ENCODE results near the gene RLBP1.

DNA sequence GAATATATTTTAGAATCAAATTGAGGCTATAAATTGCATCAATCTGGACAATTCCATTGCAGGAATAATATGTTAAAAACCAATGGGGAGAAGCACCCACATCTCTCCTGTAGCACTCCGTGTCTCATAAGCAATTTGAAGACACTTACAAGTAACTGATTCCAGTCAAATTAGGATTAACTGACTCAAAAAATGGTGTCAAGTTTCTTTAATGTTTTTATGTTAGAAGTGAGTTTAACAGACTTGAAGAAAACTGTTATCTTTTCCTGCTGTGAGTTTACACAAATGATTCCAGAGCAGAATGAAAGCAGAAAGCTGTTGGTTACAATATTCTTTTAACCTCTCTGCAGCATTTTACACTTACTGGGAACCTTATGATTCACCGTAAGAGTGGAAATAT is 23.2 kb downstream of the RLBP1 start:
- TF ChIP-seq, protein P1, sequence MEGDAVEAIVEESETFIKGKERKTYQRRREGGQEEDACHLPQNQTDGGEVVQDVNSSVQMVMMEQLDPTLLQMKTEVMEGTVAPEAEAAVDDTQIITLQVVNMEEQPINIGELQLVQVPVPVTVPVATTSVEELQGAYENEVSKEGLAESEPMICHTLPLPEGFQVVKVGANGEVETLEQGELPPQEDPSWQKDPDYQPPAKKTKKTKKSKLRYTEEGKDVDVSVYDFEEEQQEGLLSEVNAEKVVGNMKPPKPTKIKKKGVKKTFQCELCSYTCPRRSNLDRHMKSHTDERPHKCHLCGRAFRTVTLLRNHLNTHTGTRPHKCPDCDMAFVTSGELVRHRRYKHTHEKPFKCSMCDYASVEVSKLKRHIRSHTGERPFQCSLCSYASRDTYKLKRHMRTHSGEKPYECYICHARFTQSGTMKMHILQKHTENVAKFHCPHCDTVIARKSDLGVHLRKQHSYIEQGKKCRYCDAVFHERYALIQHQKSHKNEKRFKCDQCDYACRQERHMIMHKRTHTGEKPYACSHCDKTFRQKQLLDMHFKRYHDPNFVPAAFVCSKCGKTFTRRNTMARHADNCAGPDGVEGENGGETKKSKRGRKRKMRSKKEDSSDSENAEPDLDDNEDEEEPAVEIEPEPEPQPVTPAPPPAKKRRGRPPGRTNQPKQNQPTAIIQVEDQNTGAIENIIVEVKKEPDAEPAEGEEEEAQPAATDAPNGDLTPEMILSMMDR (conservative IDR thresholded peaks at IDR 0.05 in 1 of 2, IDR thresholded peaks at IDR 0.05 in 1 of 2; ENCODE audit: extremely low read depth in 1 of 2, insufficient read depth in 1 of 2, low read depth in 1 of 2, low read length in 2 of 2): no peak
- TF ChIP-seq EZH2 (IDR thresholded peaks at IDR 0.05; ENCODE audit: borderline replicate concordance, low read length): no peak

All from mammary epithelial cell (primary cell).